ENCODE measurements around the gene EFTUD2. TPM values are rescaled to one million over a fixed set of nuclear protein-coding genes. Genes with fewer than 3 reads are reported as not detected.
A peak's percentile ranks its signal among the peaks of the same experiment; 100 is the strongest.

EFTUD2 gene
- total RNA-seq, 1 donor from 2014 or later, result 102 TPM

DNA sequence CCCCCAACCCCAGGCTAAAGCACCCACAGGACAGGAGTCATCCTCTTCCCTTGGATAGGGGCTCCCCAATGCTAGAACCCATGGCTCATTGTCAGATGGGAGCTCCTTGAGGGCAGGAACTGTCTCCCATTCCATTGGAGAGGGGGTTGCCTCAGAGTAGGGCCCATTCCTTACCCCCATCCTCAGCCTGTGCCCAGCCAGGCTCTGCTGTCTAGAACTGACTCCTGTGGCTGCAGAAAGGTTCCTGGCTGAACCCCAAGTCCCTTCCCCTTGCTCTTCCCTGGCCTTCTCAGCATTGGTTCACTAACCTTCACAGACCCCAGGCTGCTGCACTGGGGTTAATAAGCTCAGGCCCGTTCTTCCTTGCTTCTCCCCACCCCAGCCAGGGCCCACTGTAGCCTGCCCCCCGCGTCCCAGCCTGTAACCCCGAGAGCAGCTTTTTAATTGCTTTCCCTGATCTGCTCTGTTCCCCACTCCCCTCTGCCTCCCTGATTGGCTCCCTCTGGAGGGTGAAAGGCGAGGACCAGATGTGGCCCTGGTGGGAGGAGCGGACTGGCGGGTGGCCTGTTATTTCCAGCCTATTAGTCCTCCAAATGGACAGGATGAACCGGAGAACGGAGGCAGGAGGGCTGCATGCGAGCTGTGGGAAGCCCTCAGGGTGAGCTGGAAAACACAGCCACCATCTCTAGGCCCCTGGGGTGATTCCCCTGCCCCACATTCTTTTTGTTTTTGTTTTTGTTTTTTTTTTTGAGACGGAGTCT lies 22.1 kb upstream of the EFTUD2 start:
- peaks cover 26% of the 10 kb centered on the region for H3K4me1 Mint-ChIP-seq (ENCODE audit: unreplicated experiment)
- H3K27me3 Mint-ChIP-seq (ENCODE audit: unreplicated experiment), result peaks cover 3% of the 10 kb centered on the region
- no peak overlapping the region for H3K27ac Mint-ChIP-seq (ENCODE audit: unreplicated experiment)
- H3K4me3 Mint-ChIP-seq (ENCODE audit: unreplicated experiment), result no peak overlapping the region
- H3K9me3 Mint-ChIP-seq (ENCODE audit: unreplicated experiment), result no peaks in the 10 kb centered on the region
- no peak for TF ChIP-seq CTCF (IDR thresholded peaks at IDR 0.05)
- H3K36me3 Mint-ChIP-seq (ENCODE audit: unreplicated experiment), result peaks cover 2% of the 10 kb centered on the region
- no peak for DNase-seq (ENCODE audit: extremely low spot score, unreplicated experiment)

DNA sequence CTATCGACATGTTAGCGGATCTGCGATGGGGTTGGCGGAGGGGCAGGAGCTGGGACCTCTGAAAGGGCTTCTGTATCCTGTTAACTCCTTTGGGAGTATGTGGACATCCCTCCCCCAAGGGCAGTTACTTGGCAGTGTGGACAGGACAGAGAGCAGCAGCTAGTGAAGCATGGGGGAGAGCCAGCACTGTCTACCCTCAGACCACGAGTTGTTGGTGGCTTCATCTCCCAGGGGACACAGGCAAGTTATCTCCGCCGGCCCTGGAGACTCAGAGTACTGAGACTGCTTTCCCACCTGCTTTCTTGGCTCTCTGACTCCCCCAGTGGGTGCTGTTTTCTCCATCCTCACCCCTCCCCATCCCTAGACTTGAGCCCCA lies 21.3 kb upstream of the EFTUD2 start:
- Mint-ChIP-seq H3K27ac (ENCODE audit: unreplicated experiment) (no peak overlapping the region), H3K4me1 (ENCODE audit: unreplicated experiment) (peaks cover 29% of the 10 kb centered on the region), H3K4me3 (ENCODE audit: unreplicated experiment) (no peak overlapping the region), H3K9me3 (ENCODE audit: unreplicated experiment) (no peaks in the 10 kb centered on the region), H3K27me3 (ENCODE audit: unreplicated experiment) (peaks cover 3% of the 10 kb centered on the region), H3K36me3 (ENCODE audit: unreplicated experiment) (no peaks in the 10 kb centered on the region)
- no peak for TF ChIP-seq CTCF (IDR thresholded peaks at IDR 0.05)
- DNase-seq (ENCODE audit: extremely low spot score, unreplicated experiment), result no peak

DNA sequence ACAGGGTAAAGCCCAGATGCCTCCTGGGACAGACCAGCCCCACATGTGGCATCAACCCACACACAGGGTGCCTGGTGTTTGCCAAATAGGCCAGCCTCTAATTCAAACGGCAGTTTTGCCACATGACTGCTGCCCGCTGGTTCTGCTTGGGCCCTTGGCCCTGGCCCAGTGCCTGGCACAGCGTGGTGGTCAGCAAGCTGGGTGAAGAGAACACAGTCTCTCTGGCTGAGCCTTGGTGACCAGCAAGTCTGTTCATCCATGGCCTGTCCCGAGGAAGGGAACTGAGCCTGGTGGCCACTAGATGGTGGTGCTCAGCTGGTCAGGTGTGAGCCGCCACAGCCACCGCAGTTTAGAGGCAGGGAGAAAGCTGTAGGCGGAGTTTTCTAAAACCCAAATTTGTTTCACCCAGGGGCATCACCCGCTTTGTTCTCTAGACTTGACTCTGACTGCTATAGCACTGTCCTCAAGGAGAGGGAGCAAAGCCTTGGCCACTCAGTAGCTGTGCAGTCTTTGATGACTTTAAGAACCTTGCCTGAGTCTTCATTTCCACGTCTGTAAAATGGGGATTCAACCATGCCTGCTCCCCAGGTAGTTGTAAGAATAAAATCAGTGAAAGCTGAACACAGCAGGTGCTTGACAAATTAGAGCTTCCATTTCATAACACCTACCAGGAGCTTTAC lies 20.8 kb upstream of the EFTUD2 start:
- TF ChIP-seq CTCF (IDR thresholded peaks at IDR 0.05), result peak; percentile 93
- Mint-ChIP-seq H3K27ac (ENCODE audit: unreplicated experiment) (no peak overlapping the region), H3K4me3 (ENCODE audit: unreplicated experiment) (no peak overlapping the region), H3K36me3 (ENCODE audit: unreplicated experiment) (no peaks in the 10 kb centered on the region), H3K4me1 (ENCODE audit: unreplicated experiment) (peaks cover 29% of the 10 kb centered on the region), H3K9me3 (ENCODE audit: unreplicated experiment) (no peaks in the 10 kb centered on the region), H3K27me3 (ENCODE audit: unreplicated experiment) (peaks cover 3% of the 10 kb centered on the region)
- DNase-seq (ENCODE audit: extremely low spot score, unreplicated experiment), result no peak

DNA sequence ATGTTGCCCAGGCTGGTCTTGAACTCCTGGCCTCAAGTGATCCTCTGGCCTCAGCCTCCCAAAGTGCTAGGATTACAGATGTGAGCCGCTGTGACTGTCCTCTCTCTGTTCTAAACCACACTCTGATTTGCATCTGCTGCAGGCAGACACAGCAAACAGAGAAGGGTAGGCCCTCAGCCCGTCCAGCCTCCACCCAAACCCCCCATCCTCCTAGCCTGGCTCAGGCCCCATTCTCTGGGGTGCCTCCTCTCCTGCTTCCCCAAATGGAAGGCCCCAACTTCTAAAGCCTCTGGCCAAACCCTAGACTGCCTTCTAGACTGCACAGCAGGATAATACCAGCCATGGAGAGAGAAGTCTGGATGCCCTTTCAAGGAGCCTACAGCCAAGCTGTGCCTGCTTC lies 20.2 kb upstream of the EFTUD2 start:
- Mint-ChIP-seq H3K4me3 (ENCODE audit: unreplicated experiment) (no peak overlapping the region), H3K27ac (ENCODE audit: unreplicated experiment) (no peak overlapping the region), H3K36me3 (ENCODE audit: unreplicated experiment) (no peaks in the 10 kb centered on the region), H3K27me3 (ENCODE audit: unreplicated experiment) (peaks cover 3% of the 10 kb centered on the region), H3K4me1 (ENCODE audit: unreplicated experiment) (peaks cover 29% of the 10 kb centered on the region), H3K9me3 (ENCODE audit: unreplicated experiment) (no peaks in the 10 kb centered on the region)
- DNase-seq (ENCODE audit: extremely low spot score, unreplicated experiment), result no peak
- TF ChIP-seq CTCF (IDR thresholded peaks at IDR 0.05), result no peak

GRCh38 chr17:44918006-44918405 lies 18.8 kb upstream of the EFTUD2 start:
- peaks cover 3% of the 10 kb centered on the region for H3K27me3 Mint-ChIP-seq (ENCODE audit: unreplicated experiment)
- no peak overlapping the region for H3K4me3 Mint-ChIP-seq (ENCODE audit: unreplicated experiment)
- DNase-seq (ENCODE audit: extremely low spot score, unreplicated experiment), result no peak
- TF ChIP-seq CTCF (IDR thresholded peaks at IDR 0.05), result no peak
- H3K36me3 Mint-ChIP-seq (ENCODE audit: unreplicated experiment), result no peaks in the 10 kb centered on the region
- no peak overlapping the region for H3K27ac Mint-ChIP-seq (ENCODE audit: unreplicated experiment)
- H3K4me1 Mint-ChIP-seq (ENCODE audit: unreplicated experiment), result peaks cover 29% of the 10 kb centered on the region
- H3K9me3 Mint-ChIP-seq (ENCODE audit: unreplicated experiment), result no peaks in the 10 kb centered on the region

Data from osteocyte (in vitro differentiated cells).